AG04450 (cell line): ENCODE results near the gene SETD7. TPM values are rescaled to one million over a fixed set of nuclear protein-coding genes. Genes with fewer than 3 reads are reported as not detected.

ENCODE experiments used
- CTCF ChIA-PET: fragments of 300-600, 350-600 bp; formaldehyde crosslinking; extraction: SDS; loops from one replicate; lab custom pipeline; 2022; ENCODE audit warnings: antibody characterized with exemption, inconsistent platforms; lab: Charles Lee
- POLR2A ChIA-PET: fragments of 350-600 bp; formaldehyde crosslinking; extraction: SDS; loops from one replicate; lab custom pipeline; 2021; ENCODE audit warnings: antibody characterized with exemption, inconsistent platforms; lab: Yijun Ruan, JAX
- DNase-seq: peaks from one replicate; pipeline ENCODE4 v3.0.0-alpha.2; 2011; ENCODE audit warnings: low read depth, low spot score
- H3K27ac ChIP-seq: one replicate; pipeline ENCODE4 v1.5.1; 2012; ENCODE audit warnings: low read depth, low read length, control low read depth
- H3K27me3 ChIP-seq: one replicate; pipeline ENCODE4 v1.6.0; 2012; ENCODE audit warnings: low read length; ENCODE audit not compliant: control insufficient read depth, insufficient read depth
- H3K4me3 ChIP-seq: 2 replicates; pipeline ENCODE4 v1.5.1; 2011; ENCODE audit warnings: mild to moderate bottlenecking, low read depth, low read length, control low read depth
- H3K9me3 ChIP-seq: 2 replicates; pipeline ENCODE4 v1.5.1; 2012; ENCODE audit warnings: low read length; ENCODE audit not compliant: control insufficient read depth, insufficient read depth
- CTCF ChIP-seq: IDR thresholded peaks from 2 replicates; pipeline ENCODE4 v1.5.1; 2011; ENCODE audit warnings: low read depth, low read length, control low read depth, inconsistent platforms
- polyA plus RNA-seq: library from polyadenylated mRNA; depleted of rRNA; stranded (reverse); fragments of >200 nt; gene quantifications from 2 replicates; pipeline ENCODE4 v1.2.3, GENCODE V29; 2011

SETD7 gene
- polyA plus RNA-seq, 1 experiment = 21.5 TPM

- CTCF ChIA-PET = no interaction called here
These were observed 97.5 kb downstream of the SETD7 start for GRCh38 chr4:139458543-139458942.

DNA sequence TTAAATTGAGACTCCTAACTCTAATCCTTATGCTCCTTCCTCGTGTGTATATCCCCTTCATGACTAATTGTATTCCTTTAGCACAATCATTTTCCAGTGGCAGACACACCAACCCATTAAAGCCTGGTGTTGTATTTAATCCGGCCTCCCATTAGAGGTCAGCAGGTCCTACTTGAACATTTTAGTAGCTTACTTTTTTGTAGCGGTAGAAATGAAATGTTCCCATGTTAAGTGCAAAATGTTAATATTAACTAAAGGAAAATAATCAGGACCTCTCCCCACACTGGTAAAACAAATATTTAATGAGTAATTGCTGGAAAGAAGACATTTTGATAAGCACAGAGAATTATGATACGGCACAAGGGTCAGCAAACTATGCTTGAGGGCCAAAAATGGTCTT lies 98.7 kb downstream of the SETD7 start:
- H3K27ac ChIP-seq = no peak overlapping the region
- ChIA-PET CTCF (interaction anchor here (0.9 to 1.3 kb wide), 2 partner anchors 41 to 53 kb away, joined by 3 to 6 read pairs; no protein-coding TSS in a partner anchor), POLR2A (interaction anchor here (0.6 kb wide), 1 partner anchor 144 kb away, joined by 3 read pairs; no protein-coding TSS in a partner anchor)
- H3K9me3 ChIP-seq = no peaks in the 10 kb centered on the region; the same call in 1 of the 2 replicates
- H3K4me3 ChIP-seq = no peak overlapping the region
- TF ChIP-seq CTCF = no peak
- no peak for DNase-seq
- no peaks in the 10 kb centered on the region for H3K27me3 ChIP-seq

More at GRCh38 chr4:139458543-139458942, 97.5 kb downstream of the SETD7 start:
- TF ChIP-seq CTCF = no peak
- Histone ChIP-seq H3K4me3 (no peak overlapping the region), H3K9me3 (no peaks in the 10 kb centered on the region; the same call in 1 of the 2 replicates), H3K27me3 (no peaks in the 10 kb centered on the region), H3K27ac (no peak overlapping the region)
- POLR2A ChIA-PET = interaction anchor here (0.5 kb wide), 1 partner anchor 156 kb away, joined by 4 read pairs; no protein-coding TSS in a partner anchor
- no peak for DNase-seq

DNA sequence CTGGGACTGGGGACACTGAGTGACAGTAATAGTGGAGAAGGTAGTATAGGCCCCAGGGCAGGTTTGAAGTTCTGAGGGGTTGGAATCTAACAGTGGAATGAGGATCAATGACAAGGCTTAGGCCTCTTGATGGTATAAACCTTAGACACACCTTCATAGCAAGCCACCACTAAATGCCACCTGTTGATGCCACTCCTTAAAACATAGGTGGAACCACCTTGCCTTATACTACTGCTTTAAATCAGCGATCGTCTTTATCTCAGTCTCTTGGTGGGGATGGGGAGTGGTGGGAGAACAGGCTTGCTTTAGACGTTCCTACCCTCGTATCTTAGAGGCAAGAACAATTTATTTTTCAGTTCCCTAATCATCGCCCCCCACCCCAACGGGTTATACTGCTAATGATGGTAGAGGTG lies 100.9 kb downstream of the SETD7 start:
- no peak for DNase-seq
- peak overlapping the region; percentile 98 for H3K4me3 ChIP-seq
- H3K9me3 ChIP-seq = no peaks in the 10 kb centered on the region; the same call in 1 of the 2 replicates
- no peak overlapping the region for H3K27ac ChIP-seq
- ChIA-PET POLR2A (no interaction called here), CTCF (no interaction called here)
- no peak for TF ChIP-seq CTCF
- H3K27me3 ChIP-seq = no peaks in the 10 kb centered on the region

GRCh38 chr4:139454111-139455045 lies 101.6 kb downstream of the SETD7 start, which contains the start of gene RAB33B:
RAB33B (plus strand) TSS chr4:139454121; CDS start chr4:139454196, 75 bp downstream.
- DNase-seq = peak; percentile 78
- ChIA-PET POLR2A (interaction anchor here (0.6 to 1.6 kb wide), 4 partner anchors 19 to 153 kb away, joined by 3 to 6 read pairs (median 4); partner anchors contain the start of gene NAA15), CTCF (no interaction called here)

More at GRCh38 chr4:139454111-139455045, 101.6 kb downstream of the SETD7 start, which contains the start of gene RAB33B:
- Histone ChIP-seq H3K9me3 (no peaks in the 10 kb centered on the region; the same call in 1 of the 2 replicates), H3K4me3 (peak within 1 kb of the TSS; percentile 98), H3K27me3 (no peaks in the 10 kb centered on the region), H3K27ac (peak within 1 kb of the TSS; percentile 93)
- TF ChIP-seq CTCF = no peak
